NCI-H2196 (cell line): ENCODE measurements around the gene ART4.

Experiments
- DNase-seq: peaks from one replicate; lab custom pipeline; 2025; ENCODE audit not compliant: unreplicated experiment; lab: John Stamatoyannopoulos, UW

The ART4 gene

GRCh38 chr12:14852880-14853279, 9.6 kb upstream of the ART4 start:
- DNase-seq, result no peak

- no peak for DNase-seq
These were observed 7.8 kb upstream of the ART4 start for GRCh38 chr12:14850929-14851663.

GRCh38 chr12:14849661-14850060, 6.3 kb upstream of the ART4 start:
- DNase-seq, result no peak

GRCh38 chr12:14846876-14847580, 3.7 kb upstream of the ART4 start:
- no peak for DNase-seq

- no peak for DNase-seq
These were observed 2.8 kb upstream of the ART4 start for GRCh38 chr12:14846042-14846587.

GRCh38 chr12:14845350-14845750, 2.0 kb upstream of the ART4 start:
- peak; percentile 1 for DNase-seq

- no peak for DNase-seq
These were observed 1.1 kb upstream of the ART4 start for GRCh38 chr12:14844401-14844800.

GRCh38 chr12:14842315-14842714, 1.0 kb downstream of the ART4 start:
- no peak for DNase-seq

GRCh38 chr12:14841761-14842160, 1.6 kb downstream of the ART4 start:
- DNase-seq, result no peak

- no peak for DNase-seq
These were observed 2.7 kb downstream of the ART4 start for GRCh38 chr12:14840616-14841015.

GRCh38 chr12:14839262-14839661, 4.1 kb downstream of the ART4 start:
- DNase-seq, result no peak

- no peak for DNase-seq
These were observed 6.8 kb downstream of the ART4 start for GRCh38 chr12:14836336-14837210.

- no peak for DNase-seq
These were observed 8.8 kb downstream of the ART4 start for GRCh38 chr12:14834509-14834908.

- DNase-seq, result no peak
These were observed 9.4 kb downstream of the ART4 start for GRCh38 chr12:14833952-14834351.

GRCh38 chr12:14833336-14833735, 10.0 kb downstream of the ART4 start:
- DNase-seq, result no peak

GRCh38 chr12:14828892-14829291, 14.4 kb downstream of the ART4 start:
- DNase-seq, result no peak

- DNase-seq, result no peak
These were observed 16.3 kb downstream of the ART4 start for GRCh38 chr12:14827043-14827442.

- no peak for DNase-seq
These were observed 16.8 kb downstream of the ART4 start for GRCh38 chr12:14826491-14826890.

GRCh38 chr12:14825256-14825655, 18.1 kb downstream of the ART4 start:
- DNase-seq, result no peak

- DNase-seq, result no peak
These were observed 19.2 kb downstream of the ART4 start for GRCh38 chr12:14824012-14824634.

GRCh38 chr12:14814014-14814413, 29.3 kb downstream of the ART4 start, which contains the start of gene SMCO3:
TSS of gene SMCO3 (minus strand) at chr12:14814182. CDS start at chr12:14806680, 7,502 bp downstream.
- DNase-seq, result no peak
